Gastrocnemius medialis (tissue), 4 donors: ENCODE measurements around the gene MAP2.

Experiments
- POLR2A ChIP-seq, 2 donors: fragments of 450-650 bp; IDR thresholded peaks; one replicate each; pipeline ENCODE4 v1.6.1; 2017; ENCODE audit warnings: antibody characterized with exemption in 2 of 2, mild to moderate bottlenecking in 2 of 2, moderate library complexity in 2 of 2
- TF ChIP-seq, protein P1 (sequence below), 5 experiments: fragments of 450-650 bp in 3 of 5; fragments of 200-600 bp in 2 of 5; sonication (generic) in 2 of 5; IDR thresholded peaks in 4 of 5; conservative IDR thresholded peaks in 1 of 5; 1 replicate in 4 of 5; 2 replicates in 1 of 5; pipeline ENCODE4 v1.5.1; 2016 to 2019; ENCODE audit warnings: antibody characterized with exemption in 5 of 5, mild to moderate bottlenecking in 3 of 5, moderate library complexity in 3 of 5

- TF ChIP-seq, protein P1, sequence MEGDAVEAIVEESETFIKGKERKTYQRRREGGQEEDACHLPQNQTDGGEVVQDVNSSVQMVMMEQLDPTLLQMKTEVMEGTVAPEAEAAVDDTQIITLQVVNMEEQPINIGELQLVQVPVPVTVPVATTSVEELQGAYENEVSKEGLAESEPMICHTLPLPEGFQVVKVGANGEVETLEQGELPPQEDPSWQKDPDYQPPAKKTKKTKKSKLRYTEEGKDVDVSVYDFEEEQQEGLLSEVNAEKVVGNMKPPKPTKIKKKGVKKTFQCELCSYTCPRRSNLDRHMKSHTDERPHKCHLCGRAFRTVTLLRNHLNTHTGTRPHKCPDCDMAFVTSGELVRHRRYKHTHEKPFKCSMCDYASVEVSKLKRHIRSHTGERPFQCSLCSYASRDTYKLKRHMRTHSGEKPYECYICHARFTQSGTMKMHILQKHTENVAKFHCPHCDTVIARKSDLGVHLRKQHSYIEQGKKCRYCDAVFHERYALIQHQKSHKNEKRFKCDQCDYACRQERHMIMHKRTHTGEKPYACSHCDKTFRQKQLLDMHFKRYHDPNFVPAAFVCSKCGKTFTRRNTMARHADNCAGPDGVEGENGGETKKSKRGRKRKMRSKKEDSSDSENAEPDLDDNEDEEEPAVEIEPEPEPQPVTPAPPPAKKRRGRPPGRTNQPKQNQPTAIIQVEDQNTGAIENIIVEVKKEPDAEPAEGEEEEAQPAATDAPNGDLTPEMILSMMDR (IDR thresholded peaks at IDR 0.05 in 4 of 5, conservative IDR thresholded peaks at IDR 0.05 in 1 of 5) = no peak
- TF ChIP-seq POLR2A (IDR thresholded peaks at IDR 0.05) = no peak
Observed at GRCh38 chr2:209442939-209443338, 19.1 kb downstream of the MAP2 start.
